H1 (cell line): ENCODE results near the gene TEX51. TPM values are rescaled to one million over a fixed set of nuclear protein-coding genes. Genes with fewer than 3 reads are reported as not detected.

Source experiments
- CTCF ChIA-PET: fragments of 300-600 bp; sonication (Branson Sonifier 250); formaldehyde crosslinking; loops from one replicate; lab custom pipeline; 2021; ENCODE audit not compliant: partially characterized antibody; lab: Charles Lee
- POLR2A ChIA-PET: fragments of 300-600 bp; sonication (Branson Sonifier 250); formaldehyde crosslinking; loops from one replicate; lab custom pipeline; 2021; ENCODE audit warnings: inconsistent platforms; ENCODE audit not compliant: partially characterized antibody; lab: Charles Lee
- DNase-seq, 2 experiments: peaks; one replicate each; pipeline versions ENCODE4 v3.0.0 to v3.0.0-alpha.2; 2010 to 2022; ENCODE audit warnings: low spot score in 2 of 2, low read depth in 1 of 2, mixed read lengths in 1 of 2
- FAIRE-seq: peaks from 2 replicates; lab custom pipeline; 2011; peaks lifted over from hg19 to GRCh38; lab: Jason Lieb, UNC
- H2AFZ ChIP-seq: 2 replicates; pipeline ENCODE4 v1.8.1; 2012; ENCODE audit warnings: low read length, inconsistent platforms
- H2AK5ac ChIP-seq: 2 replicates; pipeline ENCODE4 v1.6.1; 2013; ENCODE audit warnings: low read depth, low read length
- H2BK120ac ChIP-seq: replicated peaks from 2 replicates; pipeline ENCODE3; 2013; ENCODE audit warnings: low read depth, low read length, inconsistent platforms
- H2BK12ac ChIP-seq: 2 replicates; pipeline ENCODE4 v1.6.1; 2013; ENCODE audit warnings: low read depth, low read length
- H2BK15ac ChIP-seq: 2 replicates; pipeline ENCODE4 v1.6.1; 2013; ENCODE audit warnings: low read length
- H2BK20ac ChIP-seq: 2 replicates; pipeline ENCODE4 v1.6.1; 2013; ENCODE audit warnings: low read length
- H2BK5ac ChIP-seq: 2 replicates; pipeline ENCODE4 v1.6.1; 2013; ENCODE audit warnings: low read depth, low read length
- H3K14ac ChIP-seq: 2 replicates; pipeline ENCODE4 v1.6.1; 2013; ENCODE audit warnings: inconsistent platforms; ENCODE audit not compliant: insufficient read length
- H3K18ac ChIP-seq: 2 replicates; pipeline ENCODE4 v1.6.1; 2013; ENCODE audit warnings: low read length; ENCODE audit errors: extremely low read depth
- H3K23ac ChIP-seq: 2 replicates; pipeline ENCODE4 v1.6.1; 2013; ENCODE audit warnings: inconsistent platforms; ENCODE audit not compliant: insufficient read length
- H3K23me2 ChIP-seq: 2 replicates; pipeline ENCODE4 v1.6.1; 2013; ENCODE audit warnings: low read depth, low read length
- H3K27ac ChIP-seq: 2 replicates; pipeline ENCODE4 v1.6.1; 2011; ENCODE audit warnings: low read depth, low read length, inconsistent platforms
- H3K27me3 ChIP-seq, 4 experiments: replicated peaks in 1 of 4; 1 replicate in 1 of 4; 2 replicates in 3 of 4; pipeline versions ENCODE4 v1.6.1 to v1.8.1; 2011 to 2013; ENCODE audit warnings: low read length in 3 of 4, mild to moderate bottlenecking in 3 of 4, inconsistent platforms in 2 of 4, mixed read lengths in 2 of 4, moderate library complexity in 1 of 4; ENCODE audit not compliant: control insufficient read depth in 3 of 4, insufficient read depth in 3 of 4; ENCODE audit errors: extremely low read depth in 1 of 4
- H3K36me3 ChIP-seq, 4 experiments: 2 replicates each; pipeline versions ENCODE4 v1.6.1 to v1.8.1; 2011 to 2013; ENCODE audit warnings: mild to moderate bottlenecking in 4 of 4, low read length in 3 of 4, moderate library complexity in 2 of 4, control low read depth in 1 of 4, inconsistent platforms in 1 of 4; ENCODE audit not compliant: insufficient read depth in 4 of 4, control insufficient read depth in 2 of 4
- H3K4ac ChIP-seq: replicated peaks from 2 replicates; pipeline ENCODE3; 2013; ENCODE audit warnings: low read length, low read depth, mixed read lengths, inconsistent platforms; ENCODE audit not compliant: insufficient read length
- H3K4me1 ChIP-seq, 4 experiments: replicated peaks in 1 of 4; 1 replicate in 1 of 4; 2 replicates in 3 of 4; pipeline versions ENCODE4 v1.6.1 to v1.8.1; 2011 to 2013; ENCODE audit warnings: low read length in 3 of 4, inconsistent platforms in 2 of 4, mixed read lengths in 1 of 4; ENCODE audit not compliant: insufficient read depth in 4 of 4, control insufficient read depth in 3 of 4
- H3K4me2 ChIP-seq, 2 experiments: 2 replicates each; pipeline versions ENCODE4 v1.6.1 to v1.8.1; 2011 to 2013; ENCODE audit warnings: low read depth in 2 of 2, low read length in 2 of 2, control low read depth in 1 of 2, inconsistent platforms in 1 of 2, mild to moderate bottlenecking in 1 of 2; ENCODE audit not compliant: insufficient read depth in 1 of 2
- H3K4me3 ChIP-seq, 4 experiments: fragments of 200-600, 300-600 bp in 1 of 4; sonication (generic), shearing (Covaris generic), sonication (Bioruptor Twin) in 1 of 4; 2 replicates each; pipeline versions ENCODE4 v1.5.1 to v1.8.1; 2011 to 2016; ENCODE audit warnings: low read length in 4 of 4, low read depth in 3 of 4, control low read depth in 2 of 4, inconsistent platforms in 2 of 4, mild to moderate bottlenecking in 2 of 4, mixed read lengths in 1 of 4, moderate library complexity in 1 of 4; ENCODE audit not compliant: insufficient read depth in 2 of 4; ENCODE audit errors: extremely low read depth in 1 of 4
- H3K56ac ChIP-seq: replicated peaks from 2 replicates; pipeline ENCODE3; 2013; ENCODE audit warnings: low read depth, mild to moderate bottlenecking, mixed read lengths, low read length, inconsistent platforms; ENCODE audit not compliant: insufficient read length
- H3K79me1 ChIP-seq: 2 replicates; pipeline ENCODE4 v1.6.1; 2013; ENCODE audit warnings: low read depth, low read length, control low read depth
- H3K79me2 ChIP-seq, 2 experiments: 2 replicates each; pipeline versions ENCODE4 v1.6.1 to v1.8.1; 2012 to 2013; ENCODE audit warnings: low read length in 2 of 2, mild to moderate bottlenecking in 2 of 2, inconsistent platforms in 1 of 2; ENCODE audit not compliant: insufficient read depth in 2 of 2, control insufficient read depth in 1 of 2
- H3K9ac ChIP-seq, 4 experiments: replicated peaks in 1 of 4; 1 replicate in 1 of 4; 2 replicates in 3 of 4; pipeline versions ENCODE4 v1.6.1 to v1.8.1; 2011 to 2013; ENCODE audit warnings: low read depth in 3 of 4, low read length in 3 of 4, control low read depth in 2 of 4, mild to moderate bottlenecking in 2 of 4, moderate library complexity in 2 of 4, inconsistent platforms in 1 of 4; ENCODE audit errors: extremely low read depth in 1 of 4
- H3K9me3 ChIP-seq, 2 experiments: 2 replicates each; pipeline versions ENCODE4 v1.6.1 to v1.8.1; 2012 to 2013; ENCODE audit warnings: mild to moderate bottlenecking in 2 of 2, moderate library complexity in 2 of 2, control low read depth in 1 of 2, inconsistent platforms in 1 of 2, low read depth in 1 of 2, low read length in 1 of 2, mixed read lengths in 1 of 2; ENCODE audit not compliant: insufficient read depth in 2 of 2
- H4K20me1 ChIP-seq, 2 experiments: replicated peaks in 1 of 2; 2 replicates each; pipeline versions ENCODE3 to v1.8.1; 2011 to 2013; ENCODE audit warnings: inconsistent platforms in 2 of 2, low read length in 2 of 2, mild to moderate bottlenecking in 1 of 2; ENCODE audit not compliant: insufficient read depth in 2 of 2, control insufficient read depth in 1 of 2
- H4K5ac ChIP-seq: 2 replicates; pipeline ENCODE4 v1.6.1; 2013; ENCODE audit warnings: low read length, low read depth, mixed read lengths, inconsistent platforms; ENCODE audit not compliant: insufficient read length
- H4K8ac ChIP-seq: 2 replicates; pipeline ENCODE4 v1.8.0; 2013; ENCODE audit warnings: mild to moderate bottlenecking, moderate library complexity, low read length, inconsistent platforms; ENCODE audit not compliant: insufficient read depth; ENCODE audit errors: extremely low read depth
- H4K91ac ChIP-seq: replicated peaks from 2 replicates; pipeline ENCODE3; 2013; ENCODE audit warnings: low read length, mixed read lengths, inconsistent platforms; ENCODE audit not compliant: insufficient read length
- EP300 ChIP-seq, 2 experiments: IDR thresholded peaks; 1 replicate in 1 of 2; 2 replicates in 1 of 2; pipeline ENCODE4 v1.6.1; 2011 to 2012; ENCODE audit warnings: low read depth in 2 of 2, low read length in 2 of 2, mild to moderate bottlenecking in 2 of 2, borderline replicate concordance in 1 of 2, inconsistent platforms in 1 of 2, moderate library complexity in 1 of 2
- GTF2F1 ChIP-seq: IDR thresholded peaks from 2 replicates; pipeline ENCODE4 v1.6.1; 2012; ENCODE audit warnings: low read depth, low read length, improper control_type of control experiment, borderline replicate concordance
- HDAC2 ChIP-seq, 2 experiments: fragments of 300-600 bp in 1 of 2; sonication (generic) in 1 of 2; IDR thresholded peaks; 2 replicates each; pipeline ENCODE4 v1.6.1; 2011 to 2012; ENCODE audit warnings: low read depth in 2 of 2, low read length in 2 of 2, mild to moderate bottlenecking in 2 of 2, moderate library complexity in 2 of 2, borderline replicate concordance in 1 of 2, inconsistent platforms in 1 of 2
- JUN ChIP-seq: IDR thresholded peaks from 2 replicates; pipeline ENCODE4 v1.6.1; 2011; ENCODE audit warnings: low read depth, mild to moderate bottlenecking, improper control_type of control experiment, low read length
- PHF8 ChIP-seq: fragments of 200-600 bp; sonication (generic); conservative IDR thresholded peaks from 2 replicates; pipeline ENCODE4 v1.7.1; 2012; ENCODE audit warnings: low read depth, mild to moderate bottlenecking, inconsistent platforms, low read length, moderate library complexity
- POLR2A ChIP-seq, 2 experiments: IDR thresholded peaks; 1 replicate in 1 of 2; 2 replicates in 1 of 2; pipeline ENCODE4 v1.6.1; 2011; ENCODE audit warnings: low read depth in 2 of 2, low read length in 2 of 2, mild to moderate bottlenecking in 2 of 2; ENCODE audit errors: control extremely low read depth in 1 of 2
- RAD21 ChIP-seq, 2 experiments: IDR thresholded peaks in 1 of 2; conservative IDR thresholded peaks in 1 of 2; 2 replicates each; pipeline ENCODE4 v1.6.1; 2011; ENCODE audit warnings: low read depth in 2 of 2, low read length in 2 of 2, improper control_type of control experiment in 1 of 2, inconsistent platforms in 1 of 2, mild to moderate bottlenecking in 1 of 2, moderate library complexity in 1 of 2
- RFX5 ChIP-seq: IDR thresholded peaks from 2 replicates; pipeline ENCODE4 v1.6.1; 2011; ENCODE audit warnings: low read depth, low read length, improper control_type of control experiment, borderline replicate concordance
- SRF ChIP-seq: IDR thresholded peaks from 2 replicates; pipeline ENCODE4 v1.6.1; 2011; ENCODE audit warnings: mild to moderate bottlenecking, low read depth, low read length, moderate library complexity
- ZNF274 ChIP-seq: IDR thresholded peaks from 2 replicates; pipeline ENCODE4 v1.7.0; 2012; ENCODE audit warnings: low read length, borderline replicate concordance; ENCODE audit errors: extremely low read depth
- WGBS, 2 experiments: shearing (Covaris generic) in 1 of 2; methylation state at CpG; one replicate each; pipeline versions ENCODE4 v1.1.6 to v1.1.7; 2013 to 2015; ENCODE audit warnings: low lambda C conversion rate in 2 of 2, mixed read lengths in 2 of 2, inconsistent platforms in 1 of 2, low coverage in 1 of 2, missing lambda C conversion rate in 1 of 2; ENCODE audit not compliant: insufficient replicate concordance in 2 of 2, insufficient coverage in 1 of 2, insufficient read length in 1 of 2; ENCODE audit errors: extremely low coverage in 1 of 2, missing lambda C conversion rate in 1 of 2; 5-methylcytosine and 5-hydroxymethylcytosine counted together
- polyA plus RNA-seq, 7 experiments: library from polyadenylated mRNA; depleted of rRNA in 3 of 7; stranded (reverse) in 5 of 7; unstranded in 2 of 7; fragments of >200 nt in 5 of 7; fragments of 200-250 nt in 2 of 7; gene quantifications; 1 replicate in 5 of 7; 2 replicates in 1 of 7; 4 replicates in 1 of 7; pipeline versions ENCODE4 v1.2.1 to v1.2.3, GENCODE V29; 2011 to 2013; ENCODE audit warnings: missing spikeins in 2 of 7, mixed read lengths in 2 of 7
- total RNA-seq: library from RNA; stranded (reverse); fragmentation: NEBNext Ultra II Directional; extraction: Animal tissue kit (Norgen Biotek cat#: 25700); gene quantifications from 2 replicates; pipeline ENCODE4 v1.2.1, GENCODE V29; 2021

The TEX51 gene
- total and polyA plus RNA-seq, 2 of the 8 experiments (the other 6 are each of a cell fraction or from before 2014, with no cell fraction given) = not detected

DNA sequence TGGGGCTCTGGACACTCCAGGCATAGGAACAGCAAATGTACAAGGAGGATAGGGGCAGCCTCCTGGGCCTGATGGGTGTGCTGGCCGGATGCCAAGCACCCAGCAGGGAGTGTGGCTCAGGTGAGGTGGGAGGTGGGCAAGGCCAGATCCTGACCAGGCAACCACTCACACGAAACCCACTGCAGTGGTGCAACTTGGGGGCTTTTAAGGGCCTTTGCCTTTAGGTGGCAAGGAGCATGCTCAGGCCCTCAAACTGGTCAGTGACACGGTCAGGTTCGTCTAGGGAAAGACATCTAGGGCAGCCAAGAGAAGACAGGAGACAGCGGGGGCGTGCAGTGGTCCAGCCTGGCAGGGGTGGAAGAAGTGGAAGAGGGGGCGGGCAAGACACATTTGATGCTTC, 18.4 kb upstream of the TEX51 start:
- WGBS, 2 experiments = 91% methylated on average over 7 of the region's 7 CpGs; no CpG with 5 or more reads in 1 of the 2 experiments
- no peak overlapping the region for H3K23ac ChIP-seq
- no peak overlapping the region for H4K91ac ChIP-seq
- no peak overlapping the region for H3K18ac ChIP-seq
- H2AK5ac ChIP-seq = no peak overlapping the region
- peak overlapping the region; percentile 11; the same call in 1 of the 2 replicates for H4K8ac ChIP-seq
- no peaks in the 10 kb centered on the region for H3K36me3 ChIP-seq
- H2BK20ac ChIP-seq = no peak overlapping the region
- FAIRE-seq (no peak), DNase-seq (no peak)
- H3K4me1 ChIP-seq = peaks cover 0 to 11% (median 5%) of the 10 kb centered on the region in 4 experiments; a peak in 5 of 7 replicates
- CTCF ChIA-PET = interaction anchor here (1.0 kb wide), 1 partner anchor 90 kb away, joined by 4 read pairs; no protein-coding TSS in a partner anchor
- no peaks in the 10 kb centered on the region for H3K9me3 ChIP-seq
- H3K27ac ChIP-seq = no peak overlapping the region
- no peak overlapping the region for H4K5ac ChIP-seq
- H2AFZ ChIP-seq = no peak overlapping the region
- peaks cover 0 to 5% of the 10 kb centered on the region in 2 experiments for H4K20me1 ChIP-seq
- peaks cover 9% of the 10 kb centered on the region; the same call in 1 of the 2 replicates for H3K23me2 ChIP-seq
- no peak for TF ChIP-seq POLR2A (IDR thresholded peaks at IDR 0.05; ENCODE audit: control extremely low read depth in 1 of 2, low read depth in 2 of 2, low read length in 2 of 2)
- TF ChIP-seq EP300 (IDR thresholded peaks at IDR 0.05; ENCODE audit: borderline replicate concordance in 1 of 2, low read depth in 2 of 2, low read length in 2 of 2) = no peak
- no peak for TF ChIP-seq PHF8
- no peak for TF ChIP-seq JUN
- TF ChIP-seq RFX5 = no peak
- TF ChIP-seq HDAC2 (IDR thresholded peaks at IDR 0.05; ENCODE audit: borderline replicate concordance in 1 of 2, low read depth in 2 of 2, low read length in 2 of 2) = no peak
- no peak for TF ChIP-seq ZNF274
- no peak for TF ChIP-seq RAD21 (IDR thresholded peaks at IDR 0.05 in 1 of 2, conservative IDR thresholded peaks at IDR 0.05 in 1 of 2; ENCODE audit: low read depth in 2 of 2, low read length in 2 of 2)
- no peak for TF ChIP-seq GTF2F1
- no peak for TF ChIP-seq SRF
- TF ChIP-seq, all 59 proteins: peak for 0
- no peak overlapping the region for H3K9ac ChIP-seq
- no peaks in the 10 kb centered on the region for H3K79me2 ChIP-seq
- H2BK5ac ChIP-seq = peak overlapping the region; percentile 88; the same call in 1 of the 2 replicates
- no peak overlapping the region for H3K4me2 ChIP-seq
- POLR2A ChIA-PET = no interaction called here
- H3K4me3 ChIP-seq = no peak overlapping the region
- H3K79me1 ChIP-seq = no peaks in the 10 kb centered on the region
- H3K14ac ChIP-seq = no peak overlapping the region
- no peak overlapping the region for H2BK15ac ChIP-seq
- H2BK12ac ChIP-seq = no peak overlapping the region
- no peak overlapping the region for H3K4ac ChIP-seq
- no peaks in the 10 kb centered on the region for H3K27me3 ChIP-seq
- H2BK120ac ChIP-seq = no peak overlapping the region
- H3K56ac ChIP-seq = no peak overlapping the region
